SK-N-SH treated with all-trans-retinoic acid at 6 μM for 48 hours (cell line): ENCODE results near the gene ACOT7.

Source experiments
- GLIS3 ChIP-seq: fragments of 250-450 bp; sonication (Bioruptor Pico); IDR thresholded peaks from 2 replicates; pipeline ENCODE4 v1.5.0; 2020; ENCODE audit warnings: mild to moderate bottlenecking, moderate library complexity
- ZFP30 ChIP-seq: fragments of 450-650 bp; formaldehyde crosslinking; IDR thresholded peaks from 2 replicates; pipeline ENCODE4 v1.5.0; 2022; ENCODE audit warnings: mild to moderate bottlenecking, moderate library complexity
- TF ChIP-seq, protein P1 (sequence below): fragments of 250-450 bp; sonication (Bioruptor Pico); IDR thresholded peaks from 2 replicates; pipeline ENCODE4 v1.8.0; 2020; ENCODE audit warnings: mild to moderate bottlenecking, moderate library complexity, borderline replicate concordance
- TF ChIP-seq, protein P2 (sequence below): fragments of 250-450 bp; sonication (Bioruptor Pico); IDR thresholded peaks from 2 replicates; pipeline ENCODE4 v1.8.0; 2021; ENCODE audit warnings: low read depth, mild to moderate bottlenecking, moderate library complexity, borderline replicate concordance

DNA sequence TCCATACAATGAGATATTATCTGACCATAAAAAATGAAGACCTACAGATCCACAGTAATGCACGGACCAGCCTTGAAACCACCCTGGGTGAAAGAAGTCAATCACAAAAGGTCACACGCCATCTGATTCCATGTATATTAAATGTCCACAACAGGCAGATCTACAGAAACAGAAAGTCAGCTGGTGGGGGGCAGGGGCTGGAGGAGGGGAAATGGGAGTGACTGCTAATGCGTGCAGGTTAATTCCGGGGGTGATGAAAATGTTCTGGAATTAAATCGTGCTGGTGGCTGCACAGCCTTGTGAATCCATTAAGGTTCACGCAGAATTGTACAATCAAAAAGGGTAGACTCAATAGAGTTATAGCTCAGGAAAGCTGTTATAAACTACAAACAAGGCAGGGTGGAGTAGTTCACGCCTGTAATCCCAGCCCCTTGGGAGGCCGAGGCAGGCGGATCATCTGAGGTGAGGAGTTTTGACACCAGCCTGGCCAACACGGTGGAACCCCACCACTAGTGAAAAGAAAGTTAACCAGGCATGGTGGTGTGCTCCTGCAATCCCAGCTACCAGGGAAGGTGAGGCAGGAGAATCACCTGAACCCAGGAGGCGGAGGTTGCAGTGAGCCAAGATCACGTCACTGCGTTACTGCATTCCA is 32.3 kb downstream of the ACOT7 start:
- TF ChIP-seq, protein P1, sequence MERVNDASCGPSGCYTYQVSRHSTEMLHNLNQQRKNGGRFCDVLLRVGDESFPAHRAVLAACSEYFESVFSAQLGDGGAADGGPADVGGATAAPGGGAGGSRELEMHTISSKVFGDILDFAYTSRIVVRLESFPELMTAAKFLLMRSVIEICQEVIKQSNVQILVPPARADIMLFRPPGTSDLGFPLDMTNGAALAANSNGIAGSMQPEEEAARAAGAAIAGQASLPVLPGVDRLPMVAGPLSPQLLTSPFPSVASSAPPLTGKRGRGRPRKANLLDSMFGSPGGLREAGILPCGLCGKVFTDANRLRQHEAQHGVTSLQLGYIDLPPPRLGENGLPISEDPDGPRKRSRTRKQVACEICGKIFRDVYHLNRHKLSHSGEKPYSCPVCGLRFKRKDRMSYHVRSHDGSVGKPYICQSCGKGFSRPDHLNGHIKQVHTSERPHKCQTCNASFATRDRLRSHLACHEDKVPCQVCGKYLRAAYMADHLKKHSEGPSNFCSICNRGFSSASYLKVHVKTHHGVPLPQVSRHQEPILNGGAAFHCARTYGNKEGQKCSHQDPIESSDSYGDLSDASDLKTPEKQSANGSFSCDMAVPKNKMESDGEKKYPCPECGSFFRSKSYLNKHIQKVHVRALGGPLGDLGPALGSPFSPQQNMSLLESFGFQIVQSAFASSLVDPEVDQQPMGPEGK (CRISPR knock-in tag): no peak
- TF ChIP-seq, protein P2, sequence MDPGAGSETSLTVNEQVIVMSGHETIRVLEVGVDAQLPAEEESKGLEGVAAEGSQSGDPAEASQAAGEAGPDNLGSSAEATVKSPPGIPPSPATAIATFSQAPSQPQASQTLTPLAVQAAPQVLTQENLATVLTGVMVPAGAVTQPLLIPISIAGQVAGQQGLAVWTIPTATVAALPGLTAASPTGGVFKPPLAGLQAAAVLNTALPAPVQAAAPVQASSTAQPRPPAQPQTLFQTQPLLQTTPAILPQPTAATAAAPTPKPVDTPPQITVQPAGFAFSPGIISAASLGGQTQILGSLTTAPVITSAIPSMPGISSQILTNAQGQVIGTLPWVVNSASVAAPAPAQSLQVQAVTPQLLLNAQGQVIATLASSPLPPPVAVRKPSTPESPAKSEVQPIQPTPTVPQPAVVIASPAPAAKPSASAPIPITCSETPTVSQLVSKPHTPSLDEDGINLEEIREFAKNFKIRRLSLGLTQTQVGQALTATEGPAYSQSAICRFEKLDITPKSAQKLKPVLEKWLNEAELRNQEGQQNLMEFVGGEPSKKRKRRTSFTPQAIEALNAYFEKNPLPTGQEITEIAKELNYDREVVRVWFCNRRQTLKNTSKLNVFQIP (CRISPR knock-in tag): no peak
- TF ChIP-seq GLIS3 (CRISPR knock-in tag) (no peak), ZFP30 (no peak)
